Measurements from ENCODE around the gene MCC.

MCC gene

GRCh38 chr5:113361701-113362100, 126.6 kb downstream of the MCC start:
- no peak for DNase-seq (ENCODE audit: low spot score)

GRCh38 chr5:113359419-113359818, 128.8 kb downstream of the MCC start:
- no peak for DNase-seq (ENCODE audit: low spot score)

- no peak for DNase-seq (ENCODE audit: low spot score)
Observed at GRCh38 chr5:113358696-113359095, 129.6 kb downstream of the MCC start.

- peak; percentile 27 for DNase-seq (ENCODE audit: low spot score)
Observed at GRCh38 chr5:113357696-113358476, 130.4 kb downstream of the MCC start.

- no peak for DNase-seq (ENCODE audit: low spot score)
Observed at GRCh38 chr5:113356487-113356886, 131.8 kb downstream of the MCC start.

GRCh38 chr5:113354055-113354454, 134.2 kb downstream of the MCC start:
- DNase-seq (ENCODE audit: low spot score) = no peak

GRCh38 chr5:113347572-113347971, 140.7 kb downstream of the MCC start:
- DNase-seq (ENCODE audit: low spot score) = no peak

- no peak for DNase-seq (ENCODE audit: low spot score)
Observed at GRCh38 chr5:113344973-113345940, 143.0 kb downstream of the MCC start.

- DNase-seq (ENCODE audit: low spot score) = no peak
Observed at GRCh38 chr5:113343343-113343742, 144.9 kb downstream of the MCC start.

GRCh38 chr5:113340537-113340936, 147.7 kb downstream of the MCC start:
- DNase-seq (ENCODE audit: low spot score) = peak; percentile 24

- no peak for DNase-seq (ENCODE audit: low spot score)
Observed at GRCh38 chr5:113338628-113339027, 149.6 kb downstream of the MCC start.

- no peak for DNase-seq (ENCODE audit: low spot score)
Observed at GRCh38 chr5:113337515-113338415, 150.5 kb downstream of the MCC start.

- DNase-seq (ENCODE audit: low spot score) = peak; percentile 75
Observed at GRCh38 chr5:113336975-113337374, 151.3 kb downstream of the MCC start.

GRCh38 chr5:113333411-113333810, 154.8 kb downstream of the MCC start:
- no peak for DNase-seq (ENCODE audit: low spot score)

GRCh38 chr5:113331209-113331551, 157.1 kb downstream of the MCC start:
- no peak for DNase-seq (ENCODE audit: low spot score)

GRCh38 chr5:113330533-113331208, 157.6 kb downstream of the MCC start:
- DNase-seq (ENCODE audit: low spot score) = no peak

- DNase-seq (ENCODE audit: low spot score) = no peak
Observed at GRCh38 chr5:113329981-113330380, 158.3 kb downstream of the MCC start.

GRCh38 chr5:113325054-113325453, 163.2 kb downstream of the MCC start:
- no peak for DNase-seq (ENCODE audit: low spot score)

- peak; percentile 11 for DNase-seq (ENCODE audit: low spot score)
Observed at GRCh38 chr5:113321276-113321675, 167.0 kb downstream of the MCC start.

GRCh38 chr5:113320273-113320780, 167.9 kb downstream of the MCC start:
- DNase-seq (ENCODE audit: low spot score) = no peak

All from Ammon's horn (tissue), 1 donor.